ENCODE data around the gene COX17.
"Not testable (repeated sequence)": the region's sequence is repeated elsewhere in the genome, so short reads cannot be mapped to it uniquely, and the experiment has no call there.

Gene COX17, protein sequence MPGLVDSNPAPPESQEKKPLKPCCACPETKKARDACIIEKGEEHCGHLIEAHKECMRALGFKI

DNA sequence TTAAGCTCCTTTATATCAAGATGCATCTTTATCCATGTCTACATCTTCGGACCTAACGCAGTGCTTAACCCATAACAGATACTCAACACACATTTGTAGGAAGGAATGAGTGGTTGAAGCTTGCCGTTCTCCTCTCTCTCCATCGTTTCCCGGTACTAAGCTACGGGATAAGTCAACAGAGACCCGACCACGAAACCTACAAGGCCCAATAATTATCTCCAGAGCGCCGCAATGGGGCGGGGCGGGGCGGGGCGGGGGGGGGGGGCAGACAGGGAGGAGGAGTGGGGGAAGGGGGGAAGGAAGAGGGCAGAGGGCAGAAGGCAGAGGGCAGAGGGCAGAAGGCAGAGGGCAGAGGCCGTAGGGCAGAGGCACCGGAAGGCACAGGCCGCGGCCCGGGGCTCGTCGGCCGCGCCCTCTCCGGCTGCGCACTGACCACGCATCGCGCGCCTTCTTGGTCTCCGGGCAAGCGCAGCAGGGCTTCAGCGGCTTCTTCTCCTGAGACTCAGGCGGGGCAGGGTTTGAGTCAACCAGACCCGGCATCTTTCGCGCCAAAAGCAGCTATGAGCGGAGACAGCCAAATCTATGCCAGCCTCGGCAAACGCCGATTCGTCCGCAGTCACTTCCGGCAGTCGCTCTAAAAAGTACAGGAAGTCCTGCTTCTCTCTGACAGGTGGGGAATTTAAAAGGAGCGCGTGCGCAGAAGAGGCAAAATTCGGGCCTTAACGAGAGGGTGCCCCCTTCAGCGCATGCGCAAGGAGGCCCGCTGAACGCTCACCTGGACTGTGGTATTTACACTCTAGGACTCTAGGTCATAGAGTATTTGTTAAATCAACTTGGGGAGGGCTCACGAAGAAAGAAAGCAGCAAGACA lies at the start of gene COX17:
Gene COX17, minus strand, starts transcription at position 636 of the 870 bp plus-strand sequence. Its CDS starts 96 bp downstream, at position 540.
- DNase-seq (ENCODE audit: low read depth) = peak; percentile 79

DNA sequence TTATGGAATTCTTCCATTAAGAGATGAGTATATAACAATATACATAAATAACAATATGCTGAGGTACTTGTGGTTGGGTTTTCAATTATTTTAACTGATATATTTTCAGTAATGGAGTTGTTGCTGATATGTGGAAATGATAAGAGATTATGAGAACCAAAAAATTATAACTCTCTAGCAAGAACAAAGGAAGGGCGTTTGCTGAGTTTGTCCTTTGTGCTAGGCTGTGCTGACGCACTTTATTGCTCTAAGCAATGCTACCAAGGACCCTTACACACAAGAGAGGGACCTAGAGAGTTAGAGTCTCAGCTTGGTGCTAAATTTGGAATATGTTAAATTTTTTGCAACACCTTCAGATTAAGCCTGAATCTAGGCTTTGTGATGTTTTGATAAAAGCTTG lies 49.7 kb upstream of the COX17 start:
- no peak for DNase-seq (ENCODE audit: low read depth)

DNA sequence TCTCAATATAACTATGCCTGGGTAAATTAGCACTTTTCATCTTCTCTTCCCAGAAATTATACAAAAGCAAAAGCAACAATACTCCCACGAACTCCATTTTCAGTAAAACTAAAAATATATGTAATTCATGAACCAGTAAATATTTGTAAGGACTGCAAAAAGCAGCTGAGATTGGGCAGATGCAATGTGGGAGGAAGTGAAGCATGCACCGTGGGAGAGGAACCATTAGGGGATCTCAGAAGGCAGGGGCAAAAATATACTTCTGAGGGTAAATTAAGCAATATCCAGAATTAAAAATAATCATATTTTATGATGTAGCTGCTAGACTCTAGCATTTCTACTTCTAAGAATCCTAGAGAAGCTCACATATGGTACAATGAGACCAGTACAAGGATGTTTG lies 45.8 kb upstream of the COX17 start:
- no peak for DNase-seq (ENCODE audit: low read depth)

DNA sequence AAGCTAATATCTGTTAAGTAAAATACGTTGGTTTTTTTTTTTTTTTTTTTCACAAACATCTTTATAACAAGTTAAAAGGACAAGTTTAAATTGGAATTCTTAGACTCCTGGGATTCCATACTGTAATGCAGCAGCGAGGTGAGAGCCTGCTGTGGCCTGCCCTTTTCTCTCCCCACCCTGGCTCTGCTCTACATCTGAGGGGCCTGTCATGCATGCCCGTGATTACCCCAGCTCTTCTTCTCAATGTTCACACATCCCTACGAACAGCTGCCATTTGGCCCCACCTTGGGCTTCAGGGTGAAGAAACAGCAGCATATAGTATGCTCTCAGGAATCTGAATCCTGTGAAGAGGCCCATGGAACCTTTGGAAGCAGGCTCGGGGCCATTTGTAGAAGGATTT lies 40.3 kb upstream of the COX17 start:
- DNase-seq (ENCODE audit: low read depth) = no peak

DNA sequence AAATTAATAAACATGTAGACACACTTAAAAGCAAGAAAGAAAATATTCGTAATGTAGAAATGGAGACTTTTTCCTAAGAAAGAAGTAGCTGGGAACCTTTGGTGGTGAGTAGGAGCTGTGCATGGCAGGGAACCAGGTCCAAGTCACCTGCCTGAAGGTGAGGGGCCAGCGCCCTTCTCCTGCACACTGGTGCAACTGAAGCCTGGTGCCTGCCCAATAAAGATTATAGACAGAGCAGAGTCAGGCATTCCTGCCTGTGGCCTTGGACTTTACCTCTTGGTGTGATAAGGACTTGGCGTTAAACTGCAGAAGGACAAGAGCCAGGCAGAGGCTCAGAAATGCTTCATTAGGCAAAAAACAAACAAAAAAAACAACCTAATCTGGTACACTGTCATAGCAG lies 39.8 kb upstream of the COX17 start:
- no peak for DNase-seq (ENCODE audit: low read depth)

DNA sequence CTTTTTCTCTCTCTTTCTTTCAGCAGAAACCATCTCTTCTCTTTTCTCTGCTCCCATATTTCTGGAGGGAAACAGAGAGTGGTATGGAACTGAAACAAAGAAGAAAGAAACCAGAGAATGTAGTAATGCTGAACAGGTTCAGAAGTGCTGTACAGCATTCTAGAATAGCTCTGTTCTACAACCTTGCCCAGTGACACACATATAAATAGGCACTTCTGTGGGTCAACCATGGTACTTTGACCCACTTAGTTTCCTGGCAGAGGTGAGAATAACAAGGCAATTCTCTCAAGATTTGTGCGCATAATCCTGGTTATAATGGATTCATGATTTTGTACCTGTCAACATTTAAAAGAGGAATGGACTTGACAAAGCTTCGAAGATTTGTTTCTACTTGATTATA lies 37.9 kb upstream of the COX17 start:
- no peak for DNase-seq (ENCODE audit: low read depth)

DNA sequence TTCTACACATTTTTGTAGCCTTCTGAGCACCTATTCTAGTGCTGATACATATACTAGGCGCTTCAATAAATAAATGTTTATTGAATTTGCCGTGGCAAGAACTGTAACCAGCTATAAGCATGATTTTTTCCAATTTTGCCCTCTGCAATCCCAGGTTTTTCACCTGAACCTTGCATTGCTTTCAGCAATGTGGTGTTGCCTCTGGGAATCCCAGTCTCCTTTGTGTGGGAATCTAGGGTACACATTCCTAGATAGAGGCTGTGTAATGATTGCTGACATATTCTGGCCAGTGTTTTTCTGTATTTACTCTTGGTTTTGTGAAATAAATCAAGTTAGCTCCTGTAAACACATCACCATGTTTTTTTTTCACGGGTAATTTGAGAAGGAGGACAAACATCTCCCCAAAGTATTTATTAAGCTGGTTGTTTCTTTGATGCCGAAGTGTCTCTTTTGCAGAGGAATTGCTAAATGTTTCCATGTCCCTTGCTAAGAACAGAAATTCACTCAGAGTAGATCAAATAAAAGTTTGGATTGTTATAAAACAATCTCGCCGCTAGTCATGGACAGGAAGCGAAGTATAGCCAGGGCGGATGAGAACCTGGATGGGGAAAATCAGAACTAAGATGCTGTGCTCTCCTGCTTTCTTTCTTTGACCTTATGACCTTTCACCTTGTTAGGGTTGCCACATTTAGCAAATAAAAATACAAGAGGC lies 26.8 kb upstream of the COX17 start:
- no peak for DNase-seq (ENCODE audit: low read depth)

DNA sequence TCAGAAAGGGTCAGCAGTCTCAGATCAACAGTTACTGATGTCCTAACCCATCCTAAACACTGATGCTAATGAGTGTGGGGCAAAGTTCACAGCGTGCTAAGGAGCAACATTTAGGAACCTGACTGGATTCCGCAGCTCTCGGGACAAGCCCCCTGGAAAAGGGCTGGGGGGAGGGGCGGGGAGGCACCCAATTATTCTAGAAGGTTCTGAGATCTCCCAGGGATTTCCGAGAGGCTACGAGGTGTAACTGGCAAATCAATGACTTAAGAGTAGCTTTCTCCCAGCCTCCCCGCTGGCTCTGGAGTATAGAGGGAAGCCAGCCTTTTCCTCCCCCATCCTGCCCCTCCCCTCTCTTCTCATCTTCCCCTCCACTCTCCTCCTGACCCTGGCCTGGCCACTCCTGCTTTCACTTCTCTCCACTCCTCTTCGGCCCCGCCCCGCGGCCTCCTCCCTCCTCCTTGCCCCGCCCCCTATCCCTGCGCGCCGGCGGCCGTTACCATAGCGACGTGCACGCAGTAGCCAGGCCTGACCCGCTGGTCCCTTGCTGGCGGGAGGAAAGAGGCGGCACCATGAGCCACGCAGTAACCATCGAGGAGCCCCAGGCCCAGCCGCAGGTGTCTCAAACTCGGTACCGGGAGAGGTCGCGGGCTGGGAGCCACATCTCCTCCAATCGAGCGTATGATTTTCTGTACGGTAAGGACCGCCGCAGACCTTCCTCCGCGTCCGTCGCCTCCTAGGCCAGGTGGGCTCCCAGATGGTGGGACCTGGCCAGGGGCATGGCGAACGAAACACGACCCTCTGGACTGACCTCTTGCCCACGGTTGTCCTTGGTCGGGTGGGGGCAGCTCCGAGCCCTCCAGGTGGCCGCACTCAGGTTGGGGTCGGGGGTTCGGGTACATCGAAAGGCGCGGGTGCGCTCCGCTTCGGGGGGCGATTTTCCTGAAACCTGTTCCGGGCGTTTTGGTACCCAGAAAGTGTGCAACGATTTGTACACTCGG lies 25.6 kb upstream of the COX17 start, which contains the start of gene CFAP91:
Gene CFAP91, plus strand, starts transcription at position 493 of the 998 bp plus-strand sequence. Its CDS starts 77 bp downstream, at position 570.
- DNase-seq (ENCODE audit: low read depth) = peak; percentile 68

DNA sequence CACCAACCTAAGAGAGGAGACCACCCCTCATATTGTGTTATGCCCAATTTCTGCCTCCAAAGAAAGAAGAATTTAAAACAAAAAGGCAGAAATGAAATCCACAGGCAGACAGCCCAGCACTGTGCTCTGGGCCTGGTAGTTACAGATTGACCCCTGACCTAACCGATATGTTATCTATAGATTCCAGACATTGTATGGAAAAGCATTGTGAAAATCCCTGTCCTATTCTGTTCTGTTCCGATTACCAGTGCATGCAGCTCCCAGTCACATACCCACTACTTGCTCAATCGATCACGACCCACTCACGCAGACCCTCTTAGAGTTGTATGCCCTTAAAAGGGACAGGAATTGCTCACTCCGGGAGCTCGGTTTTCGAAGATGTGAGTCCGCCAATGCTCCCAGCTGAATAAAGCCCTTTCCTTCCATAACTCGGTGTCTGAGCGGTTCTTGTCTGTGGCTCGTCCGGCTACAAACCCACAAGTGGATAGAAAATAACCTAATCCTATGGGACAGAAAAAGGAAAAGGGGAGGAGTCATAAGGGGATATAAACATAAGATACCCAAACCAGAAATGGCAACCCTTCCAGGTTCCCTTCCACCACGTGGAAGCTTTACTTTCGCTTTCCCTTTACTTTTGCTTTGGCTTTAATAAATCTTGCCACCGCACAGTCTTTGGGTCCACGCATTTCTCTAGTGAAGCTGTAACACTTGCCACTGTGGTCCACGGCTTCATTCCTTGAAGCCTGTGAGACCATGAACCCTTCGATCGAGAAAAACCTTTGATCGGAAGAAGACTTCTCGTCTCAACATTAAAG lies 23.9 kb upstream of the COX17 start:
- no peak for DNase-seq (ENCODE audit: low read depth)

DNA sequence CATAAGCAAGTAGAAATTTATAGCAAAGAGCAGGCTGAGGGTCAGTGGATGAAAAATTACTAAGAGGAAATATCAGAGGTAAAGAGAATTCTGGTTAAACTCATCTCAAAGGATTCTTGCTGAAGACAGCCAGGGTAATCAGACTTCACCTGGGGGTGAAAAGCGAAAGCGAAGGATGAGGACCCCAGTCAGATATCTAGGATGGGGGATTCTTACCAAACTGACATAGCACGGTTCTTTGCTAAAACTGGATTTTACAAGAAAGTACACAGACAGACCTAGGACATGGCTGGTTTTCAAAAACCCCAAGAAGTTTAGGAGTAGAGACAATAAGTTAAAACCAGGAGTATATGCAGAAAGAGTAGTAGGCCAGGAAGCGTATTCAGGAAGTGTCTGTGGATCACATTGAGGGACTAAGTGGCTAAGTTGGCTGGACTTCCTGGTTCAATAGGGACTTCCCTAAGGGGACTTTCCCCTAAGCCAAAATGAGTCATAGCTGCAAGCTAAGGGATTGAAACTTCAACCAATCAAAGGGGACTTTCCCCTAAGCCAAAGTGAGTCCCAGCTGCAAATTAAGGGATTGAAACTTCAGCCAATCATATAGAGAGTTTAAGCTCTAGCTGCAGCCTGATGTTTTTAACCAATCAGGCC lies 23.2 kb upstream of the COX17 start:
- no peak for DNase-seq (ENCODE audit: low read depth)

DNA sequence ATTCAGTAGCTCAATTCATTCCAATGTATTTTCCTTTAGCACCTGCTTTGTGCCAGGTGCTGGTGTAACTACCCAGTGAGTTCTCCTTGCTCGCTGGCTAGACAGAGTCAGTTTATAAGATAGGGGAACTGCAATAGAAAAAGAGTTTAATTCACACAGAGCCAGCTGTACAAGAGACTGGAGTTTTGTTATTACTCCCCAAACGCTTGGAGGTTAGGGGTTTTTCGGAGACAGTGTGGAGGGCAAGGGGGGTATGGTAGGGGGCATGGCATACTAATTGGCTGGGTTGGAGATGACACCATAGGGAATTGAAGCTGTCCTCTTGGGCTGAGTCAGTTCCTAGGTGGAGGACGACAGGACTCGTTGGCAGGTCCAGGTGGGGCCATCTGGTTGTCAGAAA lies 20.2 kb upstream of the COX17 start:
- no peak for DNase-seq (ENCODE audit: low read depth)

DNA sequence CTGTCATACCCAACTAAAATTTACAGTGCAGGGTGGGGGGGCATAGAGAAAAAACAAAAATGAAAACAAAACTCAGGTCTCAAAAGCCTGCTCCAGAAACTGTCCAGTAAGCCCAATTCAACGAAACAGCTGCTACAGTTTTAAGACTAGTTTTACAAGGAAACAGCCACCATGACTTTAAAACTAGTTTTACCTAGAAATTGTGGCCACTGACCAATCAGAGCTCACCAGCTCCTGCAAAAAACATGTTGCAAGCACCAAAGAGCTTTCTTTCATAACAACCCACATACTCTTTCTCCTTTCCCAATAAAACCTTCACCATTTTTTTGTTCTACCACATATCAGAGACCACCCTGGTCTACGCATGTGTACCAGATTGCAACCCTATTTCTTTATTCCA lies 18.3 kb upstream of the COX17 start:
- no peak for DNase-seq (ENCODE audit: low read depth)

DNA sequence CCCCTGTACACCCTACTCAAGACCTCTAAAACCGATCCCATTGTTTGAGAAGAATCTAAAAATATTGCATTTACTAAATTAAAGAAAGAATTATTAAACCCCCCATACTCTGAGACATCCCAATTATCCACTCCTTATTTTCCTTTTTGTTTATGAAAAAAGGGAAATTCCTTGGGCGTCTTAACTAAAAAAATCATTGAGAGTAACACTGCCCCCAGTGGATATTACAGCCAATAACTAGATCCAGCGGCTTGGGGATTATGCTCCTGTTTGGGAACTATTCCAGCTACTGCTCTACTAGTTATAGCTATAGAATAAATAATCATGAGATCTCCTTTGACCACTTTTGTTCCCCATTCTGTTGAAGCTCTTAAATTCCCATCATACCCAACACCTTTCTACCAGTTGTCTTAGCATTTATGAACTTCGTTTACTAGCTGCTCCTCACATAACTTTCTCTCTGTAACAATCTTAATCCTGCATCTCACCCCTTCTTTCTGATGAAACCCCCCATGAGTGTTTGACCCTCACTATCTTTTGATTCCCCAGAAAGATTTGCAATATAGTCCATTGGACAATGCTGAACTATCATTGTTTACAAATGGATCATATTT lies 12.9 kb upstream of the COX17 start:
- DNase-seq (ENCODE audit: low read depth) = no peak

DNA sequence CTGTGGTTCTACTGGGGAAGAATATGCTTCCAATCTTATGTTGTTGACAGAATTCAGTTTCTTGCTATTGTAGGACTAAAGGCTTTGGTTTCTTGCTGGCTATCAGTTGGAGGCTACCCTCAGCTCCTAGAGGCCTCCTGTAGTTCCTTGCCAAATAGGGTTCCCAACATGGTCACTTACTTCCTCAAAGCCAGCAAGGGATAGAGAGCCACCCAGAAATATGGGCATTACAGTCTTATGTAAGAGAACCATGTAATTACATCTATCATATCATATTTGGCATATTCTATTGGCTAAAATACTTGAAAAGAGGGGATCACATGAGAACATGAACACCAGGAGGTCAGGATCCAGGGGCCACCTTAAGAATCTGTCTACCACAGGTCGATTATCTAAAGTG lies 6.2 kb upstream of the COX17 start:
- DNase-seq (ENCODE audit: low read depth) = no peak

DNA sequence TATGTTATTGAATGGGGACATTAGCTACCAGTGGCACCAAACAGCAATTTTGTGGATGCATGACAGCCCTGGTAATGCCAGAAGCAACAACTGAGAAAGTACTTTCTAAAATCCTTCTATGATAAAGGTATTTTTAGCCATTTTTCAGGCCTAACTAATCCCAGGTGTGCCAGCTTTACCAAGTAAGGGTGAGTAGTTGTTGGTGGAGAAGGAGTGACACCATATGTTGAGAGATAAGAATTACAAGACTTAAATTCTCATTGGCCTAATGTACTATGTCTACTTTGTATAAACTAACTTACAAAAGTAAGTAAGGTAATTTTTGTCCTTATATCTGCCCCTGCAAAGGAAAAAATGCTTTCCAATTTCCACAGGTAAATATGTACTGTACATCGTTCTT lies 4.1 kb upstream of the COX17 start:
- DNase-seq (ENCODE audit: low read depth) = no peak

DNA sequence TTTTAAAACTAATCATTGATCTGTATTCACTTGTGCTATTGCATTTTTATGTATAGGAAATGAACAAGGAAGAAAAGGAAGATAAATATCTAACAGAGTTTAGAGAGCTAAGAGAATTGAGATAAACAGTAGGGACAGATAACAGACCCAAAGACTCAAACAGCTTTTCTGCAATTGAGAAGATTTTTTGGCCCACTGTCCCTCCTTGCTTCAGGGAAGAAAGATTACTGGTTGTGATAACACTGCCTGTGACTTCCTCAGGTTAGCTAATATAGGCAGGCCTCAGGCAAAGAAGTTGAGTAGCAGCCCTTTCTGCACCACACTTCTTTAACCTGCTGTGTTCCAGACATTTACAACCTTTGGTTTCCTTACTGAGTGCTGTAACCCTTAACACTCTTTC lies 2.7 kb upstream of the COX17 start:
- no peak for DNase-seq (ENCODE audit: low read depth)

DNA sequence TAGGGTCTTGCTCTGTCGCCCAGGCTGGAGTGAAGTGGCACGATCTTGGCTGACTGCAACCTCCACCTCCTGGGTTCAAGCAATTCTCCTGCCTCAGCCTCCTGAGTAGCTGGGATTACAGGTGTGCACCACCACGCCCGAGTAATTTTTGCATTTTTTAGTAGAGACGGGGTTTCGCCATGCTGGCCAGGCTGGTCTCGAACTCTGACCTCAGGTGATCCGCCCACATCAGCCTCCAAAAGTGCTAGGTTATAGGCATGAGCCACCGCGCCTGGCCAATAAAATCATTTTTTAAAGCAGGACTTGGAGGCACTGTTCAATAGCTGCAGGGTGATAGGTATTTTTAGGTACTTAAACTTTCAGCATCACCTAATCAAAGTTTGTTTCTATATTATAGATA lies 1.0 kb upstream of the COX17 start:
- DNase-seq (ENCODE audit: low read depth) = not testable (repeated sequence)

DNA sequence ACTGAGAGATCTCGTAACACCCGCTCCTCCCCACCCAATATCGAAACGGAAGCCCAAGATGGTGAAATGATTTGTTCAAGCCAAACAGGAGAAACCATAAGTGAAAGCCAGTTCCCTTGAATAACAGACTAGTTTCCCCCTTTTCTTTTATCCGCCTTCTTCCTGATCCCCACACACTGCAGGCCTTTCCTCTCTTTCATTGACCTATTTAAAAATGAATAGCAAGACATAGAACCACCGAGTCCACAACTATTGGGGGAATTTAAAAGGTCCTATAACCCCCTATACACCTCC lies 382 bp upstream of the COX17 start:
- no peak for DNase-seq (ENCODE audit: low read depth)

DNA sequence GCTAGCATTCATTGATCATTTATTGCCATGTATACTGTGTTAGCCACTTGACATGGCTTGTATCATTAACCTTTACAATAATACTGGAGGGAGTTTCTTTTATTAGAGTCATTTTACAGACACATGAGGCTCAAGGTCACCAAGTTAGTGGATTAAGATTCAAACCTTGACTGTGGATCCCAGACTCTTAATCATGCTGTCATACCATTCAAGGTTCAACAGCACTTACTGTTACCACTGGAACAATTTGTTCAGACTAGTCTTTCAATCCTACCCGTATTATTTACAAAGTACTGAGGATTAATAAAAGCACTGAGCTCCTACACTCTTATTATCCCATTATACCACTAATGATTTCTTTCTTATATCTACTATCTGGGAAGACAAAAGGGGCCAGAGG lies 1.2 kb downstream of the COX17 start:
- DNase-seq (ENCODE audit: low read depth) = no peak

DNA sequence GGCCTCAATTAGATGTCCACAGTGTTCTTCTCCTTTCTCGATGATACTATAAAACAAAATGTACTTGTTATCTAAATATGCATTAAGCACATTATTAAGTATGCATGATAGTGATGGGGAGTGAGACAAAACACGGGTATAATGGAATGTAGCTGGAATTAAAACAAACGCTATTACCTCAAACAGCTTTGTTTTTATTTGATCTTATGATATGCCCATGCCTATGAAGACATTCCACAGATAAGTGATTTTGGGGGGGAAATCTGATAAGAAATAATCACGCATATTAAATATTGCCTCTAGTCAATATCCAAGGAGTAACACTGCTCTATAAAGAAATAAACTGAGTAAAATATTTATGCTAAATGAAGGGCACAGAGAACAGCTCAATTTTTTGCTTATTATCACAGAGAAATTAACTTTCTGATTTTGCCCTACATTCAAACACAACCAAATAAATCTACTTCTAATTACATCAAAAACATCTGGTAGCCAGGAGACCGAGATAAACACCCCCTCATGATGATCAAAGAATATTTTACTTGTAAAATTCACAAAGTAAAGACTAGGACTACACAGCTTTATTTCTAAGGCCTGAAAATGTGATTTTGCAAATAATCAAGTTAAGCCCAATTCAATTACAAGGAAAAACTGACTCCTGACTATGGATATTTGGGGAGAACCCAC lies 1.9 kb downstream of the COX17 start:
- no peak for DNase-seq (ENCODE audit: low read depth)
